HEK293 (cell line): ENCODE results near the gene PKD2L1.

Experiments
- CTCF ChIA-PET: fragments of 350-600 bp; formaldehyde crosslinking; extraction: SDS; loops from one replicate; lab custom pipeline; 2021; ENCODE audit warnings: antibody characterized with exemption; lab: Yijun Ruan, JAX
- POLR2A ChIA-PET: fragments of 300-600 bp; formaldehyde crosslinking; extraction: SDS; loops from one replicate; lab custom pipeline; 2020; ENCODE audit warnings: antibody characterized with exemption, inconsistent platforms; lab: Yijun Ruan, JAX
- H3K27ac ChIP-seq: fragments of 200-500 bp; sonication (Bioruptor generic); 2 replicates; pipeline ENCODE4 v1.5.1; 2014; ENCODE audit warnings: low read depth, low read length, control low read depth, inconsistent platforms; ENCODE audit errors: extremely low read depth
- H3K36me3 ChIP-seq, 2 experiments: fragments of 200-500 bp in 1 of 2; sonication (Bioruptor generic) in 1 of 2; 1 replicate in 1 of 2; 2 replicates in 1 of 2; pipeline ENCODE4 v1.5.1; 2014 to 2017; ENCODE audit warnings: inconsistent platforms in 2 of 2, low read length in 2 of 2; ENCODE audit not compliant: control insufficient read depth in 2 of 2, insufficient read depth in 1 of 2
- H3K4me1 ChIP-seq: fragments of 200-500 bp; sonication (Bioruptor generic); 2 replicates; pipeline ENCODE4 v1.5.1; 2014; ENCODE audit warnings: mild to moderate bottlenecking, low read length, inconsistent platforms; ENCODE audit not compliant: control insufficient read depth, insufficient read depth
- H3K4me3 ChIP-seq: 2 replicates; pipeline ENCODE4 v1.5.1; 2011; ENCODE audit warnings: low read depth, mild to moderate bottlenecking, control low read depth, low read length, moderate library complexity
- H3K9me3 ChIP-seq: fragments of 200-500 bp; sonication (Bioruptor generic); 2 replicates; pipeline ENCODE4 v1.5.1; 2014; ENCODE audit warnings: low read depth, low read length, inconsistent platforms; ENCODE audit not compliant: control insufficient read depth, insufficient read depth
- EGR2 ChIP-seq: fragments of 450-650 bp; formaldehyde crosslinking; IDR thresholded peaks from 2 replicates; pipeline ENCODE4 v1.5.1; 2016; ENCODE audit warnings: low read depth, missing biosample characterization, missing genetic modification characterization
- FEZF1 ChIP-seq: fragments of 450-650 bp; formaldehyde crosslinking; IDR thresholded peaks from 2 replicates; pipeline ENCODE4 v1.5.1; 2016; ENCODE audit warnings: missing biosample characterization, missing genetic modification characterization
- GFI1B ChIP-seq: fragments of 450-650 bp; formaldehyde crosslinking; IDR thresholded peaks from 2 replicates; pipeline ENCODE4 v1.5.1; 2016; ENCODE audit warnings: missing biosample characterization, missing genetic modification characterization
- INSM2 ChIP-seq: fragments of 450-650 bp; formaldehyde crosslinking; IDR thresholded peaks from 2 replicates; pipeline ENCODE4 v1.5.1; 2016; ENCODE audit warnings: missing biosample characterization, missing genetic modification characterization
- PRDM1 ChIP-seq: fragments of 450-650 bp; formaldehyde crosslinking; IDR thresholded peaks from 2 replicates; pipeline ENCODE4; 2016; ENCODE audit warnings: missing biosample characterization, missing genetic modification characterization
- WT1 ChIP-seq: fragments of 450-650 bp; formaldehyde crosslinking; IDR thresholded peaks from 2 replicates; pipeline ENCODE4 v1.5.1; 2016; ENCODE audit warnings: missing biosample characterization, missing genetic modification characterization
- ZBTB48 ChIP-seq: fragments of 450-650 bp; formaldehyde crosslinking; IDR thresholded peaks from 2 replicates; pipeline ENCODE4 v1.5.1; 2016; ENCODE audit warnings: missing biosample characterization, missing genetic modification characterization
- ZFHX2 ChIP-seq: fragments of 450-650 bp; formaldehyde crosslinking; conservative IDR thresholded peaks from 2 replicates; pipeline ENCODE4 v1.5.1; 2016; ENCODE audit warnings: missing biosample characterization, missing genetic modification characterization
- ZNF157 ChIP-seq: fragments of 450-650 bp; formaldehyde crosslinking; IDR thresholded peaks from 2 replicates; pipeline ENCODE4 v1.5.1; 2016; ENCODE audit warnings: missing biosample characterization, missing genetic modification characterization
- ZNF174 ChIP-seq: fragments of 450-650 bp; formaldehyde crosslinking; IDR thresholded peaks from 2 replicates; pipeline ENCODE4 v1.5.0; 2017; ENCODE audit warnings: missing biosample characterization, mild to moderate bottlenecking, missing genetic modification characterization
- ZNF366 ChIP-seq: fragments of 450-650 bp; formaldehyde crosslinking; conservative IDR thresholded peaks from 2 replicates; pipeline ENCODE4 v1.5.1; 2016; ENCODE audit warnings: missing biosample characterization, missing genetic modification characterization
- ZNF398 ChIP-seq: fragments of 450-650 bp; formaldehyde crosslinking; IDR thresholded peaks from 2 replicates; pipeline ENCODE4 v1.5.1; 2017; ENCODE audit warnings: missing biosample characterization, missing genetic modification characterization
- ZNF501 ChIP-seq: fragments of 450-650 bp; formaldehyde crosslinking; IDR thresholded peaks from 2 replicates; pipeline ENCODE4 v1.5.1; 2016; ENCODE audit warnings: missing biosample characterization, missing genetic modification characterization
- ZNF544 ChIP-seq: fragments of 450-650 bp; formaldehyde crosslinking; IDR thresholded peaks from 2 replicates; pipeline ENCODE4 v1.5.0; 2017; ENCODE audit warnings: missing biosample characterization, missing genetic modification characterization
- ZNF677 ChIP-seq: fragments of 450-650 bp; IDR thresholded peaks from 2 replicates; pipeline ENCODE4 v1.5.0; 2018; ENCODE audit warnings: missing biosample characterization, mild to moderate bottlenecking, missing genetic modification characterization, moderate library complexity

The PKD2L1 gene

GRCh38 chr10:100359030-100359432, 29.0 kb upstream of the PKD2L1 start:
- CTCF ChIA-PET, result interaction anchor here (0.6 to 1.5 kb wide), 5 partner anchors 8 to 748 kb away, joined by 3 to 5 read pairs (median 4); no protein-coding TSS in a partner anchor
- H3K27ac ChIP-seq, result no peak overlapping the region

GRCh38 chr10:100357059-100357858, 27.2 kb upstream of the PKD2L1 start:
- peak; percentile 83 for TF ChIP-seq PRDM1 (tag by site-specific recombination)
- TF ChIP-seq GFI1B (tag by site-specific recombination), result no peak
- TF ChIP-seq FEZF1 (tag by site-specific recombination), result 0 out of 2 replicates have a peak, but pooled peaks have one; percentile 9
- Histone ChIP-seq H3K36me3 (peaks cover 81 to 88% of the 10 kb centered on the region in 2 experiments), H3K4me1 (peaks cover 5% of the 10 kb centered on the region), H3K4me3 (no peak overlapping the region), H3K9me3 (no peaks in the 10 kb centered on the region), H3K27ac (0 out of 2 replicates have a peak overlapping the region, but pooled peaks have one; percentile 34)
- ChIA-PET POLR2A (interaction anchor here (3.3 kb wide), 1 partner anchor 10 kb away, joined by 17 read pairs; the partner anchor contains the start of gene SCD), CTCF (no interaction called here)

More at GRCh38 chr10:100359030-100359432, 29.0 kb upstream of the PKD2L1 start:
- H3K36me3 ChIP-seq, result peaks cover 64 to 82% of the 10 kb centered on the region in 2 experiments
- TF ChIP-seq ZNF501 (0 out of 2 replicates have a peak, but pooled peaks have one; percentile 24), ZFHX2 (tag by site-specific recombination) (peak; percentile 41), ZNF174 (tag by site-specific recombination) (no peak), WT1 (tag by site-specific recombination) (peak; percentile 85), FEZF1 (tag by site-specific recombination) (peak; percentile 47), PRDM1 (tag by site-specific recombination) (0 out of 2 replicates have a peak, but pooled peaks have one; percentile 41), ZNF366 (tag by site-specific recombination) (peak; percentile 71), ZNF544 (tag by site-specific recombination) (no peak), ZNF398 (tag by site-specific recombination) (0 out of 2 replicates have a peak, but pooled peaks have one; percentile 44), ZBTB48 (tag by site-specific recombination) (no peak), EGR2 (peak; percentile 87), ZNF157 (tag by site-specific recombination) (no peak), ZNF677 (tag by site-specific recombination) (no peak), INSM2 (tag by site-specific recombination) (no peak)
- TF ChIP-seq, all 188 proteins: peak for 8
- POLR2A ChIA-PET, result interaction anchor here (0.7 to 3.3 kb wide), 3 partner anchors 12 to 15 kb away, joined by 5 to 17 read pairs (median 10); partner anchors contain the start of gene SCD
- H3K4me1 ChIP-seq, result peaks cover 5% of the 10 kb centered on the region
- no peak overlapping the region for H3K4me3 ChIP-seq
- no peaks in the 10 kb centered on the region for H3K9me3 ChIP-seq
